ENCODE results near the gene DMRT1.

GRCh38 chr9:804026-804425, 37.5 kb upstream of the DMRT1 start:
- TF ChIP-seq ZNF70 (CRISPR knock-in tag; IDR thresholded peaks at IDR 0.05) (no peak), RARB (CRISPR knock-in tag; IDR thresholded peaks at IDR 0.05) (no peak), PPARA (CRISPR knock-in tag; IDR thresholded peaks at IDR 0.05; ENCODE audit: borderline replicate concordance) (no peak)
